Colonic mucosa (tissue), 4 donors: Measurements from ENCODE around the gene C6orf47. TPM values are rescaled to one million over a fixed set of nuclear protein-coding genes. Genes with fewer than 3 reads are reported as not detected.

ENCODE experiments used
- DNase-seq: peaks from one replicate; pipeline ENCODE4 v3.0.0-alpha.2; 2020
- H3K27ac ChIP-seq: fragments of 200-600 bp; one replicate; pipeline ENCODE4 v1.8.0; 2021
- H3K27me3 ChIP-seq: fragments of 200-600 bp; one replicate; pipeline ENCODE4 v1.8.0; 2021
- H3K36me3 ChIP-seq: fragments of 200-600 bp; one replicate; pipeline ENCODE4 v1.8.0; 2021
- H3K4me1 ChIP-seq: fragments of 200-600 bp; one replicate; pipeline ENCODE4 v1.8.0; 2021; ENCODE audit warnings: mild to moderate bottlenecking
- H3K4me3 ChIP-seq: fragments of 200-600 bp; one replicate; pipeline ENCODE4 v1.8.0; 2021
- H3K9ac ChIP-seq, 2 donors: one replicate each; pipeline ENCODE4 v1.7.0; 2013; ENCODE audit warnings: control low read depth in 2 of 2, low read depth in 2 of 2, low read length in 2 of 2
- H3K9me3 ChIP-seq: fragments of 200-600 bp; one replicate; pipeline ENCODE4 v1.8.0; 2021
- CTCF ChIP-seq: fragments of 200-600 bp; IDR thresholded peaks from one replicate; pipeline ENCODE4 v1.8.0; 2022; ENCODE audit warnings: antibody characterized with exemption, mild to moderate bottlenecking
- intact Hi-C: fragments of 100-400 bp; cut with DNase I; formaldehyde crosslinking; loops from one replicate; pipeline ENCODE4 v1.14.1; 2022
- total RNA-seq, 2 donors: library from RNA; stranded (reverse); fragmentation: NEBNext Ultra II Directional in 1 of 2; extraction: Animal tissue kit (Norgen Biotek cat#: 25700) in 1 of 2; gene quantifications; one replicate each; pipeline ENCODE4 v1.2.1, GENCODE V29; 2021
- donor health status: healthy.
- donor health status: DM: no; HTN: no; CAD: no.
- donor health status: DM: no; HTN: no; CAD: no.

Gene C6orf47
- total RNA-seq, 2 donors from 2014 or later = 28.3 to 32.8 TPM

DNA sequence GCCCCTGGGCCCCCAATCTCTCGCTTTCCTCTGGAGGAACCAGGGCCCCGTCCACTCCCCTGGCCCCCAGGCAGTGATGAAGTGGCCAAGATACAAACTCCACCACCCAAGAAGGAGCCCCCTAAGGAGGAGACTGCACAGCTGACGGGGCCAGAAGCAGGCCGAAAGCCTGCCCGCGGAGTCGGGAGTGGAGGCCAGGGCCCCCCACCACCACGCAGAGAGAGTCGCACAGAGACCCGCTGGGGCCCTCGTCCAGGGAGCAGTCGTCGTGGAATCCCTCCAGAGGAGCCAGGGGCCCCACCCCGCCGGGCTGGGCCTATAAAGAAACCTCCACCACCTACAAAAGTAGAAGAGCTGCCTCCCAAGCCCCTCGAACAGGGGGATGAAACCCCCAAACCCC is 29.4 kb downstream of the C6orf47 start:
- Histone ChIP-seq H3K36me3 (peaks cover 51% of the 10 kb centered on the region), H3K9me3 (no peaks in the 10 kb centered on the region), H3K4me3 (no peak overlapping the region), H3K27ac (no peak overlapping the region), H3K27me3 (no peaks in the 10 kb centered on the region), H3K4me1 (no peaks in the 10 kb centered on the region), H3K9ac (no peak overlapping the region)
- no peak for TF ChIP-seq CTCF
- DNase-seq = no peak
- intact Hi-C loops = no loop called here

GRCh38 chr6:31630177-31630934 is 30.2 kb downstream of the C6orf47 start:
- H3K9ac ChIP-seq = no peak overlapping the region
- TF ChIP-seq CTCF = no peak
- no peaks in the 10 kb centered on the region for H3K27me3 ChIP-seq
- intact Hi-C loops = no loop called here
- H3K9me3 ChIP-seq = no peaks in the 10 kb centered on the region
- DNase-seq = no peak
- no peak overlapping the region for H3K27ac ChIP-seq
- no peak overlapping the region for H3K4me3 ChIP-seq
- peaks cover 57% of the 10 kb centered on the region for H3K36me3 ChIP-seq
- no peaks in the 10 kb centered on the region for H3K4me1 ChIP-seq

DNA sequence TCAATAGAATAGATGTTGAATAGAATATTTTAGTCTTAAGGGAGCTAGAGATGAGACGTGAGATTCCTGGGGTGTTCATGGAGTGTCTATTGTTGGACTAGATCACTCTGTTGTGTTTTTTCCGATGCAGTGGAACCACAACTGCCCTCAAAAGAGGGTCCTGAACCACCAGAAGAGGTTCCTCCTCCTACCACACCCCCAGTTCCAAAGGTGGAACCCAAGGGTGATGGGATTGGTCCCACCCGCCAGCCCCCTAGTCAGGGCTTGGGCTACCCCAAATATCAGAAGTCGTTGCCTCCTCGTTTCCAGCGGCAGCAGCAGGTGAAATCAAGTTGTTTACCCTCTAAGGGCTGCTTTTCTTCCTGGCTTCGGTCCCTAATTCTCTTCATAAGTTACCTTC is 31.6 kb downstream of the C6orf47 start:
- H3K27me3 ChIP-seq = no peaks in the 10 kb centered on the region
- peaks cover 49% of the 10 kb centered on the region for H3K36me3 ChIP-seq
- no peak for DNase-seq
- TF ChIP-seq CTCF = no peak
- H3K27ac ChIP-seq = no peak overlapping the region
- H3K9ac ChIP-seq = no peak overlapping the region
- H3K4me1 ChIP-seq = no peaks in the 10 kb centered on the region
- intact Hi-C loops = no loop called here
- no peak overlapping the region for H3K4me3 ChIP-seq
- H3K9me3 ChIP-seq = no peaks in the 10 kb centered on the region

- intact Hi-C loops = no loop called here
- TF ChIP-seq CTCF = no peak
These were observed 32.8 kb downstream of the C6orf47 start for GRCh38 chr6:31627690-31628287.

GRCh38 chr6:31626952-31627351 is 33.6 kb downstream of the C6orf47 start:
- Histone ChIP-seq H3K9ac (no peak overlapping the region), H3K27ac (no peak overlapping the region), H3K4me1 (peaks cover 2% of the 10 kb centered on the region), H3K9me3 (no peaks in the 10 kb centered on the region), H3K36me3 (peaks cover 43% of the 10 kb centered on the region), H3K4me3 (no peak overlapping the region), H3K27me3 (no peaks in the 10 kb centered on the region)
- TF ChIP-seq CTCF = no peak
- intact Hi-C loops = no loop called here
- DNase-seq = no peak

More at GRCh38 chr6:31627690-31628287, 32.8 kb downstream of the C6orf47 start:
- Histone ChIP-seq H3K36me3 (peaks cover 47% of the 10 kb centered on the region), H3K9ac (no peak overlapping the region), H3K9me3 (no peaks in the 10 kb centered on the region), H3K4me3 (no peak overlapping the region), H3K27ac (no peak overlapping the region), H3K27me3 (no peaks in the 10 kb centered on the region), H3K4me1 (no peaks in the 10 kb centered on the region)
- DNase-seq = no peak
